ENCODE data around the gene CAMKMT. TPM values are rescaled to one million over a fixed set of nuclear protein-coding genes. Genes with fewer than 3 reads are reported as not detected.

Gene CAMKMT
- total RNA-seq, 1 experiment from 2014 or later = 17.4 TPM

GRCh38 chr2:44745922-44746766 is 384.4 kb downstream of the CAMKMT start:
- Histone ChIP-seq H3K4ac (ENCODE audit: low read depth, low read length) (no peak overlapping the region), H3K79me2 (ENCODE audit: insufficient read depth, low read length) (no peaks in the 10 kb centered on the region), H2BK20ac (ENCODE audit: low read depth, low read length, poor library complexity, severe bottlenecking) (no peak overlapping the region), H4K5ac (ENCODE audit: insufficient read length, low read depth, low read length) (no peak overlapping the region), H3T11ph (ENCODE audit: low read length) (no peak overlapping the region), H3K18ac (ENCODE audit: insufficient read length, low read depth, low read length) (no peak overlapping the region), H3K56ac (ENCODE audit: insufficient read length, low read depth, low read length) (no peak overlapping the region), H2AK5ac (ENCODE audit: insufficient read length, low read length) (no peak overlapping the region), H2BK120ac (ENCODE audit: low read depth, low read length, poor library complexity, severe bottlenecking) (no peak overlapping the region), H3K14ac (ENCODE audit: insufficient read depth, low read length) (no peak overlapping the region), H4K8ac (replicated peaks; ENCODE audit: insufficient read length, low read depth, low read length) (no peak overlapping the region), H3K27ac (ENCODE audit: insufficient read length, low read depth, low read length) (peak overlapping the region; percentile 57), H4K91ac (ENCODE audit: insufficient read length, low read depth, low read length) (no peak overlapping the region), H3K27me3 (ENCODE audit: insufficient read depth, low read length) (no peaks in the 10 kb centered on the region), H3K23ac (ENCODE audit: insufficient read length, low read depth, low read length) (no peak overlapping the region), H3K23me2 (ENCODE audit: insufficient read length, low read depth, low read length, poor library complexity, severe bottlenecking) (no peaks in the 10 kb centered on the region), H2AFZ (ENCODE audit: low read length) (no peak overlapping the region), H3K79me1 (ENCODE audit: insufficient read depth, low read depth, low read length, poor library complexity, severe bottlenecking) (no peaks in the 10 kb centered on the region), H2BK15ac (ENCODE audit: low read depth, low read length) (no peak overlapping the region), H2BK12ac (ENCODE audit: insufficient read length, low read depth, low read length) (no peak overlapping the region), H3K9me3 (ENCODE audit: control insufficient read depth, low read depth, low read length) (no peaks in the 10 kb centered on the region), H2BK5ac (ENCODE audit: insufficient read length, low read length) (no peak overlapping the region), H4K20me1 (ENCODE audit: control insufficient read depth, insufficient read depth, insufficient read length) (no peaks in the 10 kb centered on the region), H3K9ac (ENCODE audit: extremely low read depth, insufficient read length, low read length) (no peak overlapping the region), H3K4me2 (ENCODE audit: insufficient read depth, insufficient read length, low read length) (no peak overlapping the region), H3K4me1 (ENCODE audit: insufficient read depth, low read length) (peaks cover 7% of the 10 kb centered on the region; the same call in 1 of the 2 replicates)
- peaks cover 35% of the 10 kb centered on the region in 2 experiments for H3K4me1 Mint-ChIP-seq
- no peak for DNase-seq
- no peaks in the 10 kb centered on the region; a peak in 1 of 7 replicates for H3K36me3 Mint-ChIP-seq (ENCODE audit: insufficient read depth in 1 of 3, low read depth in 3 of 3)
- H3K27ac Mint-ChIP-seq = peak overlapping the region in 2 of 3 experiments; percentile 32 to 58; a peak in 5 of 7 replicates
- no peak overlapping the region for H3K4me3 Mint-ChIP-seq
- WGBS (ENCODE audit: extremely low coverage, insufficient read length, low lambda C conversion rate) = no CpG with 5 or more reads among the region's 4 CpGs
- no peaks in the 10 kb centered on the region for H3K9me3 Mint-ChIP-seq
- TF ChIP-seq CTCF (conservative IDR thresholded peaks at IDR 0.05) = no peak
- no peaks in the 10 kb centered on the region for H3K27me3 Mint-ChIP-seq (ENCODE audit: low read depth)

Data from H9 (cell line).